ENCODE data around the gene IWS1. TPM values are rescaled to one million over a fixed set of nuclear protein-coding genes. Genes with fewer than 3 reads are reported as not detected.

IWS1 gene
- total RNA-seq, 1 experiment from 2014 or later = 46.6 TPM

DNA sequence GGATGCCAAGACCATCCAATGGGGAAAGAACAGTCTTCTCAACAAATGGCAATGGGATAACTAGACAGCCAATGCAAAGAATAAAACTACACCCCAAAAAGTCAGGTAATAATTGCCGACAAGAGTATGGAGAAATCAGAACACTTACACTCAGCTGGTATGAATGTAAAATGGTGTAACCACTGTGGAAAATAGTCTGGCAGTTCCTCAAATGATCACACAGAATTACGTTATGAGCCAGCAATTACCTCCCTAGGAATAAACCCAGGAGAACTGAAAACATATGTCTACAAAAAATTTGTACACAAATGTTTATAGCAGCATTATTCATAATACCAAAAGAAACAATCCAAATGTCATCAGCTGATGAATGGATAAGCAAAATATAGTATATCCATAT, 8.8 kb downstream of the IWS1 start:
- Histone ChIP-seq H3K9me2 (ENCODE audit: insufficient read depth) (no peaks in the 10 kb centered on the region), H3K9ac (ENCODE audit: low read length) (no peak overlapping the region), H3K4me1 (ENCODE audit: control insufficient read depth in 1 of 2, insufficient read depth in 2 of 2, low read length in 2 of 2) (no peaks in the 10 kb centered on the region), H3K4me3 (replicated peaks in 1 of 2; ENCODE audit: low read depth in 1 of 2, low read length in 2 of 2) (no peak overlapping the region), H4K20me1 (ENCODE audit: insufficient read depth) (peaks cover 8% of the 10 kb centered on the region; the same call in 1 of the 2 replicates), H3K9me3 (ENCODE audit: control insufficient read depth in 1 of 2, insufficient read depth in 1 of 2, low read depth in 1 of 2, low read length in 2 of 2) (no peaks in the 10 kb centered on the region), H3K79me2 (ENCODE audit: insufficient read depth, low read length) (peaks cover 100% of the 10 kb centered on the region), H3K36me3 (ENCODE audit: control insufficient read depth in 1 of 2, insufficient read depth in 2 of 2, low read length in 2 of 2) (peaks cover 16 to 32% of the 10 kb centered on the region in 2 experiments; a peak in 3 of 4 replicates), H3K27ac (ENCODE audit: low read depth, low read length) (no peak overlapping the region), H2AFZ (ENCODE audit: low read depth, low read length, poor library complexity, severe bottlenecking) (no peak overlapping the region), H3K27me3 (ENCODE audit: insufficient read depth, low read length) (no peaks in the 10 kb centered on the region), H3K4me2 (ENCODE audit: low read length) (no peak overlapping the region)
- TF ChIP-seq ZNF274 (IDR thresholded peaks at IDR 0.05; ENCODE audit: low read depth, low read length) (no peak), CTCF (IDR thresholded peaks at IDR 0.05 in 2 of 3, conservative IDR thresholded peaks at IDR 0.05 in 1 of 3; ENCODE audit: borderline replicate concordance in 1 of 3, insufficient read depth in 1 of 3, low read depth in 2 of 3, low read length in 2 of 3) (no peak), ZBTB33 (IDR thresholded peaks at IDR 0.05; ENCODE audit: extremely low read depth, insufficient replicate concordance, low read length) (no peak), POLR2AphosphoS5 (IDR thresholded peaks at IDR 0.05; ENCODE audit: low read depth, low read length) (no peak), TCF7L2 (IDR thresholded peaks at IDR 0.05; ENCODE audit: borderline replicate concordance, extremely low read depth, insufficient read depth, insufficient read length) (no peak), POLR2A (IDR thresholded peaks at IDR 0.05; ENCODE audit: borderline replicate concordance, extremely low read depth, insufficient read depth, insufficient read length) (no peak), EZH2 (IDR thresholded peaks at IDR 0.05) (no peak), REST (IDR thresholded peaks at IDR 0.05; ENCODE audit: low read depth) (no peak), SP1 (IDR thresholded peaks at IDR 0.05; ENCODE audit: low read depth) (no peak), EZH2phosphoT487 (IDR thresholded peaks at IDR 0.05; ENCODE audit: borderline replicate concordance) (no peak), MAX (IDR thresholded peaks at IDR 0.05) (no peak)
- POLR2A ChIA-PET = no interaction called here
- ATAC-seq (no peak), DNase-seq (ENCODE audit: low read depth, low spot score) (no peak)
- intact Hi-C loops (cut with micrococcal nuclease) = no loop called here
- RAD21 ChIA-PET (ENCODE audit: low non-redundant PET in 1 of 2, low total read pairs in 2 of 2, uncharacterized antibody in 2 of 2, unreplicated experiment in 2 of 2) = no interaction called here
- CTCF ChIA-PET = no interaction called here
- BruUV-seq (replicated peaks) = no TSS peak

All from HCT116 (cell line).